ENCODE data around the gene IL13RA2. TPM values are rescaled to one million over a fixed set of nuclear protein-coding genes. Genes with fewer than 3 reads are reported as not detected.

IL13RA2 gene
- total and polyA plus RNA-seq, 9 donors = 0.33 TPM; not detected in 8

DNA sequence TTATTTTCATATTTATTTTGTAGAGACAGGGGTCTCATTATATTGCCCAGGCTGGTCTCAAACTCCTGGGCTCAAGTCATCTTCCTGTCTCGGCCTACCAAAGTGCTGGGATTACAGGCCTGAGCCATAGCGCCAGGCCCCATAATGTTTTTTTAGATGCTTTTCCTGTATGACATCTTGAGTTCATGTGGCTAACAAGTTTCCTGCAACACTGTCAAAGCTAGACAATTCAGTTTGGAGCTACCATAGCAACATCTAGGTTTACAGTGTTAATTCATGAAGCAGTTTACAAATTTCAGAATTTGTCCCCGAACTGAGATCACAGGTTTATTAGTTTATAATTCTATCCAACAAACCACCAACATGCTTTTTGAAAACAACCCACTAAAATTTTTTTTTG, 6.4 kb upstream of the IL13RA2 start:
- TF ChIP-seq EP300 (IDR thresholded peaks at IDR 0.05) (no peak), POLR2A (IDR thresholded peaks at IDR 0.05) (no peak)
- TF ChIP-seq, protein P1, sequence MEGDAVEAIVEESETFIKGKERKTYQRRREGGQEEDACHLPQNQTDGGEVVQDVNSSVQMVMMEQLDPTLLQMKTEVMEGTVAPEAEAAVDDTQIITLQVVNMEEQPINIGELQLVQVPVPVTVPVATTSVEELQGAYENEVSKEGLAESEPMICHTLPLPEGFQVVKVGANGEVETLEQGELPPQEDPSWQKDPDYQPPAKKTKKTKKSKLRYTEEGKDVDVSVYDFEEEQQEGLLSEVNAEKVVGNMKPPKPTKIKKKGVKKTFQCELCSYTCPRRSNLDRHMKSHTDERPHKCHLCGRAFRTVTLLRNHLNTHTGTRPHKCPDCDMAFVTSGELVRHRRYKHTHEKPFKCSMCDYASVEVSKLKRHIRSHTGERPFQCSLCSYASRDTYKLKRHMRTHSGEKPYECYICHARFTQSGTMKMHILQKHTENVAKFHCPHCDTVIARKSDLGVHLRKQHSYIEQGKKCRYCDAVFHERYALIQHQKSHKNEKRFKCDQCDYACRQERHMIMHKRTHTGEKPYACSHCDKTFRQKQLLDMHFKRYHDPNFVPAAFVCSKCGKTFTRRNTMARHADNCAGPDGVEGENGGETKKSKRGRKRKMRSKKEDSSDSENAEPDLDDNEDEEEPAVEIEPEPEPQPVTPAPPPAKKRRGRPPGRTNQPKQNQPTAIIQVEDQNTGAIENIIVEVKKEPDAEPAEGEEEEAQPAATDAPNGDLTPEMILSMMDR (IDR thresholded peaks at IDR 0.05) = no peak
- Histone ChIP-seq H3K27me3 (no peaks in the 10 kb centered on the region), H3K4me3 (no peak overlapping the region), H3K4me1 (ENCODE audit: insufficient read depth) (no peaks in the 10 kb centered on the region), H3K36me3 (no peaks in the 10 kb centered on the region), H3K27ac (no peak overlapping the region), H3K9me3 (no peaks in the 10 kb centered on the region)
- intact Hi-C loops (cut with DNase I) = no loop called here
- 82 to 84% (median 83%) methylated on average over 3 of the region's 3 CpGs for WGBS, 3 donors
- no peak for DNase-seq

GRCh38 chrX:115023139-115023538, 5.7 kb upstream of the IL13RA2 start:
- no peak overlapping the region for H3K27ac ChIP-seq
- 27 to 40% (median 31%) methylated on average over 2 of the region's 2 CpGs for WGBS, 3 donors
- H3K27me3 ChIP-seq = no peaks in the 10 kb centered on the region
- H3K4me1 ChIP-seq (ENCODE audit: insufficient read depth) = no peaks in the 10 kb centered on the region
- no peaks in the 10 kb centered on the region for H3K9me3 ChIP-seq
- TF ChIP-seq, protein P1 (IDR thresholded peaks at IDR 0.05) = no peak
- no peak for TF ChIP-seq POLR2A (IDR thresholded peaks at IDR 0.05)
- no peak for TF ChIP-seq EP300 (IDR thresholded peaks at IDR 0.05)
- H3K4me3 ChIP-seq = no peak overlapping the region
- H3K36me3 ChIP-seq = no peaks in the 10 kb centered on the region
- intact Hi-C loops (cut with DNase I) = no loop called here
- no peak for DNase-seq

GRCh38 chrX:115021121-115021520, 3.7 kb upstream of the IL13RA2 start:
- Histone ChIP-seq H3K27ac (no peak overlapping the region), H3K36me3 (no peaks in the 10 kb centered on the region), H3K4me3 (no peak overlapping the region), H3K27me3 (no peaks in the 10 kb centered on the region), H3K9me3 (no peaks in the 10 kb centered on the region), H3K4me1 (ENCODE audit: insufficient read depth) (no peaks in the 10 kb centered on the region)
- intact Hi-C loops (cut with DNase I) = no loop called here
- TF ChIP-seq POLR2A (IDR thresholded peaks at IDR 0.05) = no peak
- DNase-seq = no peak
- 72 to 78% (median 75%) methylated on average over 5 of the region's 5 CpGs for WGBS, 3 donors

GRCh38 chrX:115018944-115019343, 1.5 kb upstream of the IL13RA2 start:
- Histone ChIP-seq H3K4me3 (no peak overlapping the region), H3K27ac (no peak overlapping the region), H3K36me3 (no peaks in the 10 kb centered on the region), H3K9me3 (no peaks in the 10 kb centered on the region), H3K4me1 (ENCODE audit: insufficient read depth) (no peaks in the 10 kb centered on the region), H3K27me3 (no peaks in the 10 kb centered on the region)
- DNase-seq = no peak
- intact Hi-C loops (cut with DNase I) = no loop called here
- no peak for TF ChIP-seq EP300 (IDR thresholded peaks at IDR 0.05)
- no peak for TF ChIP-seq POLR2A (IDR thresholded peaks at IDR 0.05)
- TF ChIP-seq, protein P1 (IDR thresholded peaks at IDR 0.05) = no peak
- 68 to 77% (median 72%) methylated on average over 2 of the region's 2 CpGs for WGBS, 3 donors

- no peak overlapping the region for H3K4me3 ChIP-seq
- WGBS, 3 donors = 37 to 44% (median 39%) methylated on average over 6 of the region's 6 CpGs
- H3K36me3 ChIP-seq = no peaks in the 10 kb centered on the region
- H3K27ac ChIP-seq = no peak overlapping the region
- no peaks in the 10 kb centered on the region for H3K9me3 ChIP-seq
- H3K27me3 ChIP-seq = no peaks in the 10 kb centered on the region
- DNase-seq = no peak
- no peaks in the 10 kb centered on the region for H3K4me1 ChIP-seq (ENCODE audit: insufficient read depth)
- intact Hi-C loops (cut with DNase I) = no loop called here
- TF ChIP-seq EP300 (IDR thresholded peaks at IDR 0.05) (no peak), POLR2A (IDR thresholded peaks at IDR 0.05) (no peak)
- TF ChIP-seq, protein P1 (IDR thresholded peaks at IDR 0.05) = no peak
Measured at GRCh38 chrX:115018040-115018647, 728 bp upstream of the IL13RA2 start.
